Loucy (cell line): Measurements from ENCODE around the gene P2RX3.

ENCODE experiments used
- EZH2phosphoT487 ChIP-seq: fragments of 200-600 bp; IDR thresholded peaks from 2 replicates; pipeline ENCODE4 v1.6.1; 2018; ENCODE audit warnings: antibody characterized with exemption, mild to moderate bottlenecking, moderate library complexity, borderline replicate concordance
- TF ChIP-seq, protein P1 (sequence below): fragments of 200-600 bp; sonication (generic); conservative IDR thresholded peaks from 2 replicates; pipeline ENCODE4 v1.5.1; 2014; ENCODE audit warnings: mild to moderate bottlenecking, antibody characterized with exemption, low read length

DNA sequence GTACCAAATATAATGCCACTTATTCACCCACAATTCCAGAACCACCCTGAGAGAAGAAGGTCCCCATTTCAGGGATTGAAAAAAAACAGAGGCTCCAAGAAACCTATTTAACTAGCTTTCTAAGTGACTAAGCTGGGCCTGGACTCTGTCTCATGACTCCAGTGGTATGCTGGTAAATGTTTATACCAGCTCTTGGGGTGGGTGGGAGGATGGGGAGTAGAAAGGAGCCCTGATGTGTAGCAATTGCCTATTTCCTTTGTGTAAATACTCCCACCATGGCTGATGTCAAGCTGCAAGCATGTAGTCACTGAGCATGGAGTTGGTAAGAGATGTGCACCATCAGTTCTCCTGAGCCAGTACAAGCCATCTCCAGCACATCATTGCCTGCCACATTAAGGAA is 40.0 kb downstream of the P2RX3 start:
- TF ChIP-seq, protein P1, sequence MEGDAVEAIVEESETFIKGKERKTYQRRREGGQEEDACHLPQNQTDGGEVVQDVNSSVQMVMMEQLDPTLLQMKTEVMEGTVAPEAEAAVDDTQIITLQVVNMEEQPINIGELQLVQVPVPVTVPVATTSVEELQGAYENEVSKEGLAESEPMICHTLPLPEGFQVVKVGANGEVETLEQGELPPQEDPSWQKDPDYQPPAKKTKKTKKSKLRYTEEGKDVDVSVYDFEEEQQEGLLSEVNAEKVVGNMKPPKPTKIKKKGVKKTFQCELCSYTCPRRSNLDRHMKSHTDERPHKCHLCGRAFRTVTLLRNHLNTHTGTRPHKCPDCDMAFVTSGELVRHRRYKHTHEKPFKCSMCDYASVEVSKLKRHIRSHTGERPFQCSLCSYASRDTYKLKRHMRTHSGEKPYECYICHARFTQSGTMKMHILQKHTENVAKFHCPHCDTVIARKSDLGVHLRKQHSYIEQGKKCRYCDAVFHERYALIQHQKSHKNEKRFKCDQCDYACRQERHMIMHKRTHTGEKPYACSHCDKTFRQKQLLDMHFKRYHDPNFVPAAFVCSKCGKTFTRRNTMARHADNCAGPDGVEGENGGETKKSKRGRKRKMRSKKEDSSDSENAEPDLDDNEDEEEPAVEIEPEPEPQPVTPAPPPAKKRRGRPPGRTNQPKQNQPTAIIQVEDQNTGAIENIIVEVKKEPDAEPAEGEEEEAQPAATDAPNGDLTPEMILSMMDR, result no peak
- no peak for TF ChIP-seq EZH2phosphoT487
